Right cardiac atrium (tissue), 5 donors: Measurements from ENCODE around the gene GHRHR. TPM values are rescaled to one million over a fixed set of nuclear protein-coding genes. Genes with fewer than 3 reads are reported as not detected.

Source experiments
- ATAC-seq, 2 donors: fragments of 200-7000 bp; cut with Tn5 transposase; one replicate each; pipeline versions ENCODE4 v1.8.0 to v1.9.1; 2020; ENCODE audit warnings: moderate library complexity in 2 of 2, mild to moderate bottlenecking in 1 of 2
- DNase-seq, 3 donors: peaks; one replicate each; pipeline ENCODE4 v3.0.0-alpha.2; 2020
- H3K27ac ChIP-seq: one replicate; pipeline ENCODE4 v1.5.1; 2013; ENCODE audit warnings: mild to moderate bottlenecking, low read length, control low read depth, moderate library complexity
- H3K27me3 ChIP-seq: one replicate; pipeline ENCODE4 v1.6.1; 2013; ENCODE audit not compliant: control insufficient read depth, insufficient read depth
- H3K4me1 ChIP-seq: one replicate; pipeline ENCODE4 v1.6.1; 2013; ENCODE audit warnings: low read length; ENCODE audit not compliant: control insufficient read depth, insufficient read depth
- H3K4me3 ChIP-seq: one replicate; pipeline ENCODE4 v1.5.1; 2013; ENCODE audit warnings: low read length, control low read depth
- H3K9me3 ChIP-seq: one replicate; pipeline ENCODE4 v1.6.1; 2013; ENCODE audit warnings: low read length; ENCODE audit not compliant: control insufficient read depth
- WGBS: extraction: QIAGEN DNeasy Blood & Tissue Kit; methylation state at CpG from one replicate; pipeline ENCODE4 v1.1.7; 2013; 5-methylcytosine and 5-hydroxymethylcytosine counted together
- intact Hi-C, 4 donors: fragments of 100-400 bp; cut with DNase I; formaldehyde crosslinking; loops; one replicate each; pipeline versions ENCODE4 v1.11.0 to v1.14.0; 2022 to 2023
- polyA plus RNA-seq: library from polyadenylated mRNA; stranded (reverse); fragments of 200-250 nt; gene quantifications from one replicate; pipeline ENCODE4 v1.2.3, GENCODE V29; 2013
- total RNA-seq, 4 donors: library from RNA; stranded (reverse); fragmentation: NEBNext Ultra II Directional; extraction: Animal tissue kit (Norgen Biotek cat#: 25700); gene quantifications; one replicate each; pipeline ENCODE4 v1.2.1, GENCODE V29; 2021
- donor health status: healthy with polysubstance abuse.
- donor health status: DM: no; HTN: yes; CAD: no.
- donor health status: DM: no; HTN: no; CAD: no.
- donor health status: DM: no; HTN: yes; CAD: no; lungs with severe emphysema.
- donor health status: DM: yes; HTN: yes; CAD: no.

The GHRHR gene
- total and polyA plus RNA-seq, 5 donors = not detected

GRCh38 chr7:30928254-30928872, 35.4 kb upstream of the GHRHR start:
- peaks cover 9% of the 10 kb centered on the region for H3K4me1 ChIP-seq
- peak in 2 of 3 donors; percentile 7 to 12 for DNase-seq

GRCh38 chr7:30929686-30930085, 34.1 kb upstream of the GHRHR start:
- ATAC-seq = no peak
- H3K27me3 ChIP-seq = no peaks in the 10 kb centered on the region
- intact Hi-C loops = no loop called here
- no peak overlapping the region for H3K4me3 ChIP-seq
- H3K4me1 ChIP-seq = peaks cover 9% of the 10 kb centered on the region
- no peaks in the 10 kb centered on the region for H3K9me3 ChIP-seq
- 81% methylated on average over 4 of the region's 4 CpGs for WGBS
- peak in 1 of 3 donors; percentile 4 for DNase-seq
- H3K27ac ChIP-seq = no peak overlapping the region

More at GRCh38 chr7:30928254-30928872, 35.4 kb upstream of the GHRHR start:
- ATAC-seq = peak in 1 of 2 donors; percentile 3
- Histone ChIP-seq H3K27me3 (no peaks in the 10 kb centered on the region), H3K9me3 (no peaks in the 10 kb centered on the region), H3K27ac (no peak overlapping the region), H3K4me3 (no peak overlapping the region)
- intact Hi-C loops = no loop called here
- WGBS = 96% methylated on average over 13 of the region's 13 CpGs

GRCh38 chr7:30930621-30931020, 33.1 kb upstream of the GHRHR start:
- Histone ChIP-seq H3K4me1 (peaks cover 9% of the 10 kb centered on the region), H3K27me3 (no peaks in the 10 kb centered on the region), H3K9me3 (no peaks in the 10 kb centered on the region), H3K27ac (no peak overlapping the region), H3K4me3 (no peak overlapping the region)
- no peak for ATAC-seq
- WGBS = 30% methylated on average over 8 of the region's 8 CpGs
- DNase-seq = peak; percentile 15 to 56 (median 52)
- intact Hi-C loops = no loop called here

GRCh38 chr7:30931161-30931928, 32.4 kb upstream of the GHRHR start:
- 47% methylated on average over 24 of the region's 24 CpGs for WGBS
- no peaks in the 10 kb centered on the region for H3K9me3 ChIP-seq
- no peaks in the 10 kb centered on the region for H3K27me3 ChIP-seq
- H3K4me1 ChIP-seq = peaks cover 6% of the 10 kb centered on the region
- peak in 1 of 2 donors; percentile 53 for ATAC-seq
- peak; percentile 7 to 82 (median 79) for DNase-seq
- H3K27ac ChIP-seq = peak overlapping the region; percentile 63
- intact Hi-C loops = no loop called here
- H3K4me3 ChIP-seq = no peak overlapping the region

- Histone ChIP-seq H3K9me3 (no peaks in the 10 kb centered on the region), H3K4me1 (peaks cover 6% of the 10 kb centered on the region), H3K27me3 (no peaks in the 10 kb centered on the region), H3K27ac (no peak overlapping the region), H3K4me3 (no peak overlapping the region)
- WGBS = 86% methylated on average over 9 of the region's 9 CpGs
- intact Hi-C loops = no loop called here
- DNase-seq (peak in 1 of 3 donors; percentile 16), ATAC-seq (no peak)
Measured at GRCh38 chr7:30931929-30932540, 31.7 kb upstream of the GHRHR start.

- no peak for ATAC-seq
- DNase-seq = peak in 1 of 3 donors; percentile 13
- intact Hi-C loops = no loop called here
Measured at GRCh38 chr7:30932562-30932961, 31.2 kb upstream of the GHRHR start.

GRCh38 chr7:30933124-30933974, 30.4 kb upstream of the GHRHR start:
- Histone ChIP-seq H3K4me3 (no peak overlapping the region), H3K27ac (no peak overlapping the region), H3K4me1 (peaks cover 6% of the 10 kb centered on the region)

More at GRCh38 chr7:30932562-30932961, 31.2 kb upstream of the GHRHR start:
- Histone ChIP-seq H3K27me3 (no peaks in the 10 kb centered on the region), H3K4me1 (peaks cover 6% of the 10 kb centered on the region), H3K9me3 (no peaks in the 10 kb centered on the region), H3K4me3 (no peak overlapping the region), H3K27ac (no peak overlapping the region)
- WGBS = 74% methylated on average over 6 of the region's 6 CpGs

GRCh38 chr7:30934225-30934624, 29.5 kb upstream of the GHRHR start:
- DNase-seq = peak in 1 of 3 donors; percentile 13
- WGBS = 96% methylated on average over 5 of the region's 5 CpGs
- H3K9me3 ChIP-seq = no peaks in the 10 kb centered on the region
- intact Hi-C loops = no loop called here
- no peak overlapping the region for H3K27ac ChIP-seq
- no peak for ATAC-seq
- H3K4me3 ChIP-seq = no peak overlapping the region
- peaks cover 6% of the 10 kb centered on the region for H3K4me1 ChIP-seq
- H3K27me3 ChIP-seq = no peaks in the 10 kb centered on the region

More at GRCh38 chr7:30933124-30933974, 30.4 kb upstream of the GHRHR start:
- ATAC-seq (no peak), DNase-seq (peak in 2 of 3 donors; percentile 37 to 51)
- Histone ChIP-seq H3K27me3 (no peaks in the 10 kb centered on the region), H3K9me3 (no peaks in the 10 kb centered on the region)
- 80% methylated on average over 26 of the region's 26 CpGs for WGBS
- intact Hi-C loops = no loop called here

- intact Hi-C loops = no loop called here
- Histone ChIP-seq H3K4me1 (peaks cover 6% of the 10 kb centered on the region), H3K9me3 (no peaks in the 10 kb centered on the region), H3K4me3 (no peak overlapping the region), H3K27ac (peak overlapping the region; percentile 18), H3K27me3 (no peaks in the 10 kb centered on the region)
- DNase-seq (peak in 1 of 3 donors; percentile 47), ATAC-seq (no peak)
- WGBS = 64% methylated on average over 6 of the region's 6 CpGs
Measured at GRCh38 chr7:30934732-30935568, 28.8 kb upstream of the GHRHR start.

- no peaks in the 10 kb centered on the region for H3K27me3 ChIP-seq
- H3K4me1 ChIP-seq = peaks cover 6% of the 10 kb centered on the region
- no peak overlapping the region for H3K27ac ChIP-seq
- intact Hi-C loops = no loop called here
- no peaks in the 10 kb centered on the region for H3K9me3 ChIP-seq
- DNase-seq = no peak
- WGBS = 92% methylated on average over 3 of the region's 3 CpGs
- H3K4me3 ChIP-seq = no peak overlapping the region
- no peak for ATAC-seq
Measured at GRCh38 chr7:30935569-30935877, 28.2 kb upstream of the GHRHR start.
